DOHH2 (cell line): ENCODE data around the gene HS3ST4.

ENCODE experiments used
- CTCF ChIP-seq: fragments of 200-600 bp; sonication (generic); IDR thresholded peaks from one replicate; pipeline ENCODE4 v1.5.1; 2014; ENCODE audit warnings: antibody characterized with exemption, mild to moderate bottlenecking, low read depth, low read length; ENCODE audit not compliant: poor library complexity, severe bottlenecking
- EZH2phosphoT487 ChIP-seq: fragments of 200-600 bp; sonication (generic); IDR thresholded peaks from 2 replicates; pipeline ENCODE4 v1.6.1; 2017; ENCODE audit warnings: borderline replicate concordance, mild to moderate bottlenecking, antibody characterized with exemption, low read length, moderate library complexity, mixed read lengths

DNA sequence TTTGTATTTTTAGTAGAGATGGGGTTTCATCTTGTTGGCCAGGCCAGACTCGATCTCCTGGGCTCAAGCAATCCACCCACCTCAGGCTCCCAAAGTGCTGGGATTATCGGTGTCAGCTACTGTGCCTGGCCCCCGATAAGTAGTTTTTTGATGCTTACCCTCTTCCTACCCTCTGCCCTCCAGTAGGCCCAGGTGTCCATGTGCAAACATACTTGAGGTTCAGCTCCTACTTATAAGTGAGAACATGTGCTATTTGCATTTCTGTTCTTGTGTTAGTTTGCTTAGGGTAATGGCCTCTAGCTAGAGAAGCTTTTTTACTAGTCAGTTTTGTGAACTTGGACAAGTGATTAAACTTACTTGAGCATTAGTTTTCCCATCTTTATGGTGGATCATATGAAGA lies 136.8 kb downstream of the HS3ST4 start:
- no peak for TF ChIP-seq CTCF
- no peak for TF ChIP-seq EZH2phosphoT487
